Measurements from ENCODE around the gene HTR6.

The HTR6 gene

DNA sequence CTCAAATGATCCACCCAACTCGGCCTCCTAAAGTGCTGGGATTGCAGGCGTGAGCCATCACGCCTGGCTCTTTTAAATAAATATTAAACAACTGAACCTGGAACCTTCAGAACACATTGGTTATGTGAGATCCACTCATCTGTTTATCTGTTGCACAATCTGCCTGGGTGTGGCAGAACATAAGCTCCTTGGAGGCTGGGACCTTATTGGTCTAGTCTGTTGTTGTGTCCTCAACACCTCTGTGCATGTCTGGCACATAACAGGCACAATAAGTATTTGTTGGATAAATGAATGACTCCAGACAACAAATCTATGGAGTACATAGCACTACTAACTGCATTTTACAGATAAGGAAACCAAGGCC is 24.7 kb upstream of the HTR6 start:
- no peak for DNase-seq

GRCh38 chr1:19640363-19641316 is 24.0 kb upstream of the HTR6 start:
- DNase-seq, result no peak

DNA sequence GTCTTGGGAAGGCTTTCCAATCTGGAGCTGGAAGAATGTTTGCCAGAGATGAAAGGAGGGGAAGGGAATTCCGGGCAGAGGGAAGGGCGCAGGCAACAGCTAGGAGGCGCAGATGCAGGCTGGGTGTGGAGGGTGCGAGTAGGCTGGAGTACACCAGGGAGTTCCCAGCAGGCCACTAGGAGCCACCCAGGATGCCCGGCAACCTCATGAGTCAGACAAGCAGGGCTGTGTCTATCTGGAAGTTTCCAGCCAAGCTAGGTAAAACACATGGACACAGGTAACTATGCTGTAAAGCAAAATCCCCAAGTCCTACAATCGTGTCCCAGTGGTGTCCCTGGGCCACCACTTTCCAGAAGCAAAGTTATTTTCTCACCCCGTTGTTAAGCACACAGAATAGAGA is 21.6 kb upstream of the HTR6 start:
- DNase-seq, result peak; percentile 93

DNA sequence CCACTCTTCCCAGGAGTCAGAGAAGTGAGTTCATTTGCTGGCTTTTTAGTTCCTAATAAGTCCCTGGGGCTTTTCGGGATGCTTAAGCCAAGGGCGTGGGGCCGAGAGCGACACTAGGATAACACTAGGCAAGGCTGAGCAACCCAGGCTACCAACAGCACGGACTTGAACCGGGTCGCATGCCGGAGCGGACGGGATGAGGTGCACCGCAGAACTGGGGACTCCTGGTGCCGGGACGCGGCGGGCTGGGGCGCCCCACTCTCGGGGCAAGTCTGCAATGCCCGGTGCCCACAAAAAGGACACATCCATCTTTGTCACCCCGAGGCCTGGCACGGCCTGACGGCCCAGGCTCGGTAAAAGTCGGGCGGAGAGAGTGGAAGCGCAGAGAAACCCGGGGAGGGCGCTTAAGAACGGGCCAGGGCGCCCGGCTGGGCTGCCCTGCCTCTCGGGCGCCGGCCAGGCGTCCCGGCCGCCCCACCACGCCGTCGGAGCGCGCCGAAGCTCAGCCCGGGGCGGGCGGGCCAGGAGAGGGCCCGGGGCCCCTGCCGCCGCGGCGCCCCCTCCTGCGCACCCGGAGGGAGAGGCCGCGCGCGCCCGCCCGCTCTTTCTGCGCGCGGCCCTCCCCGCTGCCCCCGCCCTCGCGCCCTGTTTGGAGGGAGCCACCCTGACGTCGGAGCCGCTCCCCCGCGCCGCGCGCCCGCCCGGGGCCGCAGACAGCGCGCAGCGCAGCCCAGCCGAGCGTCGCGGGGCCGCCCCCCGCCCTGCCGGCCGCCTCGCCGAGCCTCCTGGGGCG is 20.9 kb upstream of the HTR6 start, which contains the start of gene NBL1:
Gene NBL1, plus strand, starts transcription at position 710 of the 793 bp plus-strand sequence. CDS start 10,720 bp downstream, outside the sequence.
- DNase-seq, result peak; percentile 79

- DNase-seq, result no peak
These were observed 20.3 kb upstream of the HTR6 start for GRCh38 chr1:19644395-19644680.

- DNase-seq, result peak; percentile 78
These were observed 19.8 kb upstream of the HTR6 start for GRCh38 chr1:19644681-19645410.

DNA sequence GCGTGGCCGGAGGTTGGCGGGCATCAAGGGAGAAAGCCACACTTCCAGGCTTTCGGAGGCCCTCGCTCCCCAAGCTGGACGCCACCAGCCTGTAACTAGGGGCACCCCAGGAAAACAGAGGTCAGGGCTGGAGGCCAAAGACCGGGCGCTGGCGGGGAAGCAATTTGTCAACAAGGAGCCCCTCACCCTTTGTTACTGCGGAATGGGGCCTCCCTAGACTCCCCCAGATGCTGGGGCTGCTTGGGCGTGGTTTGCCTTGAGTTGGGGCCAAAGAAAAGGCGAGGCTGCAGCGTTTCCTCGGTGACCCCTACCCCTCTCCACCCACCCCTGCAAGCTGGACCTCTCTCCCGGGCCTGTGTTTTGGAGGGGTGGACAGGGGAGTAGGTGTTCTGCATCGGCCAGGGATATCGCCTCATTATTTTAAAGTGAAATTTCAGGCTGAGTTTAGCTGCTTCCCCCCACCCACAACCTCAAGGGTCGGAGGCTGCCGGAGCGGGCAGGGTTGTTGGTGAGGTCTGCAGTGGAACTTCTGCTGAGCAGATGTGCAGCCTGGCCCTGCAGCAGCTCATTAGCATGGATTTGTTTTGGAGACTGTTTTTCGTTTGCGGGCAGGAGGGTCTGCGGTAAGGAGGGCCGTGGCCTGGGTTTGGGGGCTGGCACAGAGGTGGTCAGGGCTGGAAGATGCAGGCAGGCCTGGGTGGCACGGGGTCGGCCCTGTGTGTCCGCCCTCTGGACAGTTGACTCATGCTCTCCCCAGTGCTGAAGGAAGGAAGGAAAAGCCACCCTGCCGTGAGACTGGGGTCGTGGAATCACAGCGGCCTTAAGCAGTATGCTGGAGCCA is 19.0 kb upstream of the HTR6 start:
- DNase-seq, result no peak

DNA sequence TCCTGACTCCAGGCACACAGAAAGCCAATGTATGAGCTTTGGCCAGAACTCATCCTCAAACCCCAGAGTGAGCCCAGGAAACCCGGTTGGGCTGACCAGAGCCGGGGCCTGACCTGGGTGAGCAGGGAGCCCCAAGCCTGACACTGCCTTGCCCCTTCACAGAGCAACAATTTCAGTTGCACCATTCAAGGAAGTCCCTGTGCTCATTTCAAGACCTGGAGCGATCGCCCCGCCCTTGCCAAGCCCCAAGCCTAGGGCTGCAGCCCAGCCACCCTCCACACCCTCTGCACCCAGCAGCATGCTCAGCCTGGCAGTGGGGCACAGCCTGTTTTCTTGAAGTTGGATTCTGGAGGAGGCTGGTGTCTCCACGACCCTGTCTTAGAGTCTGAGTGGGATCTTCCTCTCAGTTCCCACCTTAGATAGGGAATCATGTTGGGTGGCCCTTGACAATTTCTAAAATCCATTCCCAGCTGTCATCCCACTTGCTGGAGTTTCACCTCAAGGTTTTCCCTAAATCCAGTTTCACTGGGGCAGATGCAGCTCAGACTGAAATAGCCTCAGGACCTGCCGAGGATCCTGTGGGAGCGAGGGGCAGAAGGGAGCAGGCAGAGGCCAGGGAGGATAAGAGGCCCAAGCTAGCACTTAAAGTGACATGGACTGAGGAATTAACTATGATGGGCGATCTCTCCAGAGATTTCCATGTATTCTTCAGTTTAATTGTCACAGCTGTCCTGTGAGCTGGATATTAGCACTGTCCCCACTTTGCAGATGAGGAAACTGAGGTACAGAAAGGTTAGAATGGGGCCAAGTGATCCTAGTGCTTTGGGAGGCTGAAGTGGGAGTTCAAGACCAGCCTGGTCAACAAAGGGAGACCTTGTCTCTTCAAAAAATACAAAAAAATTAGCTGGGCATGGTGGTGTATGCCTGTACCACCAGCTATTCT is 18.0 kb upstream of the HTR6 start:
- no peak for DNase-seq

DNA sequence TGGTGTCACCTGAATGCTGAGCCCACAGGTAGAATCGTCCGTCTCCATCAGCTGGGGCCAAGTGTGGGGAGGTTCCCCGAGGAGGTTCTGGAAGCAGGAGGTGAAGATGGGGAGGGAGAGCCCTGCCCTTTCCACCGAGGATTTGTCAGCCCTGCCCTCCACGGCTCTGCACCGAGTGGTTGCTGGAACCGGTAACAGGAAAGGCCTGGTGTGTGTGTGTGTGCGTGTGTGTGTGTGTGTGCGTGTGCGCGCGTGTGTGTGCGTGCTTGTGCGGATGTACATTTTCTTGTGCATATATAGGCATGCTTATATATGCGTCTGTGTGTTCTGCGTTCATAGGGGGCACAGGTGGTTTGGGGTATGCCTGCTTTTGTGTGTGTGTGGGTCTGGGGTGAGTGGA is 17.0 kb upstream of the HTR6 start:
- DNase-seq, result no peak

DNA sequence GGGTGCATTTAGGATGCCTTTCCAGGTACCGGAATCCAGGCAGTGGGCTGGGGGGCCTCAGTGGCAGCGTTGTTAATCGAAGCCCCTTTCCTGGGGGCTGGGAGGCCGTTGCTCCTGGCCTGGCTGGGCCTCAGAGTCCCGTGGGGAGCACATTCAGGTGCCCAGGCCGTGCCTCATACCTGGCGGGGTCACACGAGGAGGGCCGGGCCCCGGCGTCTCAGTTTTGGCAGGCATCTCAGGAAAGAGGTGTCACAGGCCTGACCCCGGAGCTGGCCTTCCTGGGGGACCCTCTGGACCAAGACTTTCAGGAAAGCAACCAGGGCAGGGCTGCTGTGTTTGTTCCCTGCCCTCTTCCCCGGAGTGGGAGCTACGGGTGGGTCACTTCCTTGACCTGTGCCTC is 16.4 kb upstream of the HTR6 start:
- DNase-seq, result no peak

GRCh38 chr1:19648689-19649088 is 16.0 kb upstream of the HTR6 start:
- no peak for DNase-seq

- DNase-seq, result no peak
These were observed 14.1 kb upstream of the HTR6 start for GRCh38 chr1:19650416-19651140.

GRCh38 chr1:19651141-19651737 is 13.4 kb upstream of the HTR6 start:
- peak; percentile 86 for DNase-seq

DNA sequence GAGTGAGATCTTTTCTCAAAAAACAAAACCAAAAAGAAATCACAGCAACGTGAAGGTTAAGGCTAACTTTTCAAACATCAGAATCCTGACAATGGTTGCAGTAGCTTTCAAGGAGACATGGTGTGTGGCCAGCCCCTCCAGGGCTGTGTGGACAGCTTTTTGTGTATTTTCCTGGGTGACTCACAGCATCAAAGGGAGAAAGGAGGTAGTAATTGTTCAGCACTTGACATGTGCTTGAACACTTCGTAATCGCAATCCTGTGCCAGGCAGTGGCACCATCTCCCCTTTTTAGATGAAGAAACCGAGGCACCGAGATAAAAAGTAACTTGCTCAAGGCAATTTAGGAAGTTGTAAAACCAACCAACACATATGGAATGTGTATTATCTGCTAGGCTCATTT is 10.3 kb upstream of the HTR6 start:
- DNase-seq, result no peak

GRCh38 chr1:19654886-19655717 is 9.6 kb upstream of the HTR6 start:
- no peak for DNase-seq

- no peak for DNase-seq
These were observed 9.0 kb upstream of the HTR6 start for GRCh38 chr1:19655718-19656080.

GRCh38 chr1:19656134-19656779 is 8.4 kb upstream of the HTR6 start:
- DNase-seq, result no peak

- no peak for DNase-seq
These were observed 7.8 kb upstream of the HTR6 start for GRCh38 chr1:19656780-19657466.
